HFFc6 (cell line): ENCODE results near the gene SYNJ2. TPM values are rescaled to one million over a fixed set of nuclear protein-coding genes. Genes with fewer than 3 reads are reported as not detected.

Source experiments
- DNase-seq: peaks from one replicate; pipeline ENCODE4 v3.0.0-alpha.2; 2018
- H3K27ac Mint-ChIP-seq: 2 replicates; pipeline ENCODE4 v1.8.0; 2020; ENCODE audit warnings: mild to moderate bottlenecking, mixed read lengths
- H3K27me3 Mint-ChIP-seq: 2 replicates; pipeline ENCODE4 v1.8.0; 2021; ENCODE audit warnings: mild to moderate bottlenecking, moderate library complexity, mixed read lengths; ENCODE audit not compliant: insufficient read depth
- H3K36me3 Mint-ChIP-seq: 2 replicates; pipeline ENCODE4 v1.8.0; 2021; ENCODE audit warnings: low read depth, mixed read lengths
- H3K4me1 Mint-ChIP-seq: 2 replicates; pipeline ENCODE4 v1.8.0; 2020; ENCODE audit warnings: low read depth, mixed read lengths
- H3K4me3 Mint-ChIP-seq: 2 replicates; pipeline ENCODE4 v1.8.0; 2020; ENCODE audit warnings: mild to moderate bottlenecking, moderate library complexity, mixed read lengths
- H3K9me3 Mint-ChIP-seq: 2 replicates; pipeline ENCODE4 v1.8.0; 2020; ENCODE audit warnings: mild to moderate bottlenecking, mixed read lengths
- CTCF ChIP-seq: fragments of 200-600 bp; sonication (generic); IDR thresholded peaks from 2 replicates; pipeline ENCODE4 v1.5.0; 2021; ENCODE audit warnings: antibody characterized with exemption, mild to moderate bottlenecking
- total RNA-seq, 6 experiments: library from RNA; stranded (reverse); fragmentation: NEBNext Ultra II Directional; extraction: Animal tissue kit (Norgen Biotek cat#: 25700); gene quantifications; 2 replicates in 1 of 6; 3 replicates in 5 of 6; pipeline ENCODE4 v1.2.3, GENCODE V29; 2021

Gene SYNJ2
- total RNA-seq, 6 experiments from 2014 or later = 31.8 to 46.4 (median 41.3) TPM

GRCh38 chr6:158008864-158009113, 27.1 kb downstream of the SYNJ2 start:
- peak overlapping the region; percentile 63; the same call in 1 of the 2 replicates for H3K4me3 Mint-ChIP-seq
- H3K36me3 Mint-ChIP-seq = peaks cover 33% of the 10 kb centered on the region
- DNase-seq = no peak
- H3K4me1 Mint-ChIP-seq = peaks cover 85% of the 10 kb centered on the region
- no peak for TF ChIP-seq CTCF
- peaks cover under 1% of the 10 kb centered on the region; the same call in 1 of the 2 replicates for H3K27me3 Mint-ChIP-seq
- H3K9me3 Mint-ChIP-seq = no peaks in the 10 kb centered on the region
- peak overlapping the region; percentile 84 for H3K27ac Mint-ChIP-seq

GRCh38 chr6:158009114-158009891, 27.6 kb downstream of the SYNJ2 start:
- Mint-ChIP-seq H3K4me3 (peak overlapping the region; percentile 63), H3K4me1 (peaks cover 85% of the 10 kb centered on the region), H3K36me3 (peaks cover 33% of the 10 kb centered on the region), H3K27me3 (no peaks in the 10 kb centered on the region; the same call in 1 of the 2 replicates), H3K27ac (peak overlapping the region; percentile 84), H3K9me3 (no peaks in the 10 kb centered on the region)
- TF ChIP-seq CTCF = no peak
- peak; percentile 77 for DNase-seq

- Mint-ChIP-seq H3K4me3 (no peak overlapping the region), H3K9me3 (no peaks in the 10 kb centered on the region), H3K4me1 (peaks cover 86% of the 10 kb centered on the region), H3K36me3 (peaks cover 33% of the 10 kb centered on the region), H3K27ac (peak overlapping the region; percentile 84), H3K27me3 (no peaks in the 10 kb centered on the region; the same call in 1 of the 2 replicates)
- DNase-seq = no peak
- TF ChIP-seq CTCF = no peak
Measured at GRCh38 chr6:158009935-158010585, 28.4 kb downstream of the SYNJ2 start.

GRCh38 chr6:158010591-158011477, 29.2 kb downstream of the SYNJ2 start:
- Mint-ChIP-seq H3K27me3 (no peaks in the 10 kb centered on the region; the same call in 1 of the 2 replicates), H3K4me3 (no peak overlapping the region), H3K27ac (peak overlapping the region; percentile 34), H3K36me3 (peaks cover 33% of the 10 kb centered on the region), H3K4me1 (peaks cover 92% of the 10 kb centered on the region), H3K9me3 (no peaks in the 10 kb centered on the region)
- TF ChIP-seq CTCF = no peak
- DNase-seq = no peak

GRCh38 chr6:158011478-158011920, 29.8 kb downstream of the SYNJ2 start:
- Mint-ChIP-seq H3K27ac (peak overlapping the region; percentile 38; the same call in 1 of the 2 replicates), H3K4me3 (no peak overlapping the region), H3K9me3 (no peaks in the 10 kb centered on the region), H3K36me3 (peaks cover 33% of the 10 kb centered on the region), H3K4me1 (peaks cover 90% of the 10 kb centered on the region), H3K27me3 (no peaks in the 10 kb centered on the region; the same call in 1 of the 2 replicates)
- DNase-seq = no peak
- no peak for TF ChIP-seq CTCF
